ENCODE data around the gene DUSP6.

- TF ChIP-seq, protein P1, sequence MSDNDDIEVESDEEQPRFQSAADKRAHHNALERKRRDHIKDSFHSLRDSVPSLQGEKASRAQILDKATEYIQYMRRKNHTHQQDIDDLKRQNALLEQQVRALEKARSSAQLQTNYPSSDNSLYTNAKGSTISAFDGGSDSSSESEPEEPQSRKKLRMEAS (IDR thresholded peaks at IDR 0.05), result no peak; the same call in 1 of the 2 replicates
- TF ChIP-seq TEAD4 (IDR thresholded peaks at IDR 0.05), result peak; percentile 58
- no peak; the same call in 1 of the 2 replicates for TF ChIP-seq TAF1 (IDR thresholded peaks at IDR 0.05; ENCODE audit: low read depth)
- no peak for TF ChIP-seq USF1 (IDR thresholded peaks at IDR 0.05)
- TF ChIP-seq RAD21 (IDR thresholded peaks at IDR 0.05; ENCODE audit: low read depth), result 0 out of 2 replicates have a peak, but pooled peaks have one; percentile 1
Measured at GRCh38 chr12:89353188-89353822, 1.0 kb upstream of the DUSP6 start.
